ENCODE results near the gene NOLC1.

DNA sequence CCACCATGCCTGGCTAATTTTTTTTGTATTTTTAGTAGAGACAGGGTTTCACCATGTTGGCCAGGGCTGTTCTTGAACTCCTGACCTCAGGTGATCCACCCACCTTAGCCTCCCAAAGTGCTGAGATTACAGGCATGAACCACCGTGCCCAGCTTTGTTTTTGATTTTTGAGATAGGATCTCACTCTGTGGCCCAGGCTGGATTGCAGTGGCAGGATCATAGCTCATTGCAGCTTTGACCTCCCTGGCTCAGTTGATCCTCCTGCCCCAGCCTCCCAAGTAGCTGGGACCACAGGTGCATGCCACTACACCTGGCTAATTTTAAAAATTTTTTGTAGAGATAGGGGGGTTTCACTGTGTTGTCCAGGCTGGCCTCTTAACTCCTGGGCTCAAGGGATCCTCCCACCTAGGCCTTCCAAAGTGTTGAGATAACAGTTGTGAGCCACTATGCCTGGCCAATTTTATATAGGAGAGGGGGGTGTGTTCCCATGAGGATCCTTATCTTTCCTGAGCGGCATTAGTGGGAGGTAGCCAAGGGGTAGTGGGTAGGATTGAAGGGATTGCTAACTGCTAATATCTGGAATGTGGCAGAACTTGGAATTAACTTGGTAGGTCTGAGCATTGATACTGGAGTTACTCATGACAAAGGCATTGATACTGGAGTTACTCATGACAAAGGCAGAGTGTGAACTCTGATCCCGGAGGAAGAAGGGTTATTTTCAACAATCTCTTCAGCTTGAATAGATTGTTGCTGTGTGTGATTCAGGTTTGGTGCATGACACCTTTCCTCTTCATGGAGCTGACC, 1.0 kb upstream of the NOLC1 start:
- TF ChIP-seq, protein P1, sequence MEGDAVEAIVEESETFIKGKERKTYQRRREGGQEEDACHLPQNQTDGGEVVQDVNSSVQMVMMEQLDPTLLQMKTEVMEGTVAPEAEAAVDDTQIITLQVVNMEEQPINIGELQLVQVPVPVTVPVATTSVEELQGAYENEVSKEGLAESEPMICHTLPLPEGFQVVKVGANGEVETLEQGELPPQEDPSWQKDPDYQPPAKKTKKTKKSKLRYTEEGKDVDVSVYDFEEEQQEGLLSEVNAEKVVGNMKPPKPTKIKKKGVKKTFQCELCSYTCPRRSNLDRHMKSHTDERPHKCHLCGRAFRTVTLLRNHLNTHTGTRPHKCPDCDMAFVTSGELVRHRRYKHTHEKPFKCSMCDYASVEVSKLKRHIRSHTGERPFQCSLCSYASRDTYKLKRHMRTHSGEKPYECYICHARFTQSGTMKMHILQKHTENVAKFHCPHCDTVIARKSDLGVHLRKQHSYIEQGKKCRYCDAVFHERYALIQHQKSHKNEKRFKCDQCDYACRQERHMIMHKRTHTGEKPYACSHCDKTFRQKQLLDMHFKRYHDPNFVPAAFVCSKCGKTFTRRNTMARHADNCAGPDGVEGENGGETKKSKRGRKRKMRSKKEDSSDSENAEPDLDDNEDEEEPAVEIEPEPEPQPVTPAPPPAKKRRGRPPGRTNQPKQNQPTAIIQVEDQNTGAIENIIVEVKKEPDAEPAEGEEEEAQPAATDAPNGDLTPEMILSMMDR (IDR thresholded peaks at IDR 0.05) = no peak
- no peak for TF ChIP-seq POLR2A (IDR thresholded peaks at IDR 0.05)
- no peak for TF ChIP-seq POLR2AphosphoS5 (IDR thresholded peaks at IDR 0.05)

All from gastroesophageal sphincter (tissue), 3 donors.